K562 (cell line): ENCODE data around the gene GNAI1. TPM values are rescaled to one million over a fixed set of nuclear protein-coding genes. Genes with fewer than 3 reads are reported as not detected.
A peak's percentile ranks its signal among the peaks of the same experiment; 100 is the strongest.

Source experiments
- ATAC-seq: fragments of 200-7000 bp; cut with Tn5 transposase; 3 replicates; pipeline ENCODE4 v1.9.1; 2020; ENCODE audit warnings: moderate library complexity
- BruUV-seq: library from RNA; stranded (reverse); fragments of 400-500 nt; replicated peaks from 2 replicates; lab custom pipeline; 2021; lab: Mats Ljungman, UMichigan
- CTCF ChIA-PET: fragments of 300-600 bp; formaldehyde crosslinking; extraction: SDS; loops from one replicate; lab custom pipeline; 2021; ENCODE audit warnings: low intra/inter-chr PET ratio; lab: Yijun Ruan, JAX
- POLR2A ChIA-PET: fragments of 300-600, 350-650 bp; sonication (Branson Sonifier 250); formaldehyde crosslinking; extraction: SDS; loops from one replicate; lab custom pipeline; 2021; ENCODE audit warnings: antibody characterized with exemption, inconsistent platforms; lab: Yijun Ruan, JAX
- DNase-seq, 4 experiments: peaks; one replicate each; pipeline versions ENCODE4 v3.0.0 to v3.0.0-alpha.2; 2011 to 2018; ENCODE audit warnings: low spot score in 3 of 4, mixed read lengths in 3 of 4; ENCODE audit errors: extremely low read depth in 1 of 4
- FAIRE-seq: peaks from 2 replicates; lab custom pipeline; 2011; peaks lifted over from hg19 to GRCh38; lab: Jason Lieb, UNC
- H2AFZ ChIP-seq: 2 replicates; pipeline ENCODE4 v1.6.0; 2011; ENCODE audit warnings: low read depth, low read length, control low read depth, inconsistent platforms
- H3K27ac ChIP-seq: fragments of 200-600 bp; 3 replicates; pipeline ENCODE4 v1.8.0; 2011; ENCODE audit warnings: low read depth, mild to moderate bottlenecking, control low read depth, inconsistent platforms, low read length, moderate library complexity, mixed read lengths; ENCODE audit errors: extremely low read depth
- H3K27me3 ChIP-seq, 2 experiments: fragments of 300-600 bp in 1 of 2; 2 replicates in 1 of 2; 3 replicates in 1 of 2; pipeline versions ENCODE4 v1.6.0 to v1.8.0; 2011; ENCODE audit warnings: inconsistent platforms in 2 of 2, low read length in 2 of 2, mild to moderate bottlenecking in 1 of 2, mixed read lengths in 1 of 2, moderate library complexity in 1 of 2; ENCODE audit not compliant: control insufficient read depth in 2 of 2, insufficient read depth in 2 of 2
- H3K36me3 ChIP-seq: fragments of 300-600 bp; 3 replicates; pipeline ENCODE4 v1.8.0; 2011; ENCODE audit warnings: mild to moderate bottlenecking, low read length, inconsistent platforms; ENCODE audit not compliant: control insufficient read depth, insufficient read depth
- H3K4me1 ChIP-seq, 2 experiments: fragments of 200-600 bp in 1 of 2; replicated peaks in 1 of 2; 2 replicates in 1 of 2; 3 replicates in 1 of 2; pipeline versions ENCODE4 v1.5.1 to v1.8.0; 2011; ENCODE audit warnings: inconsistent platforms in 2 of 2, low read length in 2 of 2, mild to moderate bottlenecking in 1 of 2, mixed read lengths in 1 of 2, moderate library complexity in 1 of 2; ENCODE audit not compliant: control insufficient read depth in 2 of 2, insufficient read depth in 2 of 2
- H3K4me2 ChIP-seq: 2 replicates; pipeline ENCODE4 v1.6.1; 2011; ENCODE audit warnings: low read length, control low read depth, inconsistent platforms, mixed read lengths; ENCODE audit not compliant: insufficient read depth
- H3K4me3 ChIP-seq: fragments of 200-600 bp; sonication (generic), shearing (Covaris generic); 2 replicates; pipeline ENCODE4 v1.5.1; 2016; ENCODE audit warnings: control low read depth, inconsistent platforms
- H3K79me2 ChIP-seq: fragments of 200-600 bp; 3 replicates; pipeline ENCODE4 v1.8.0; 2011; ENCODE audit warnings: low read length, inconsistent platforms; ENCODE audit not compliant: control insufficient read depth, insufficient read depth
- H3K9ac ChIP-seq, 2 experiments: 2 replicates each; pipeline versions ENCODE4 v1.6.0 to v1.6.1; 2011; ENCODE audit warnings: low read depth in 2 of 2, low read length in 2 of 2, control low read depth in 1 of 2, inconsistent platforms in 1 of 2, mild to moderate bottlenecking in 1 of 2, mixed read lengths in 1 of 2; ENCODE audit not compliant: insufficient read depth in 1 of 2
- H3K9me1 ChIP-seq: one replicate; pipeline ENCODE4 v1.6.0; 2011; ENCODE audit warnings: inconsistent platforms, mild to moderate bottlenecking, low read length, moderate library complexity; ENCODE audit not compliant: control insufficient read depth, insufficient read depth
- H3K9me3 ChIP-seq: replicated peaks from 2 replicates; pipeline ENCODE4 v1.5.1; 2011; ENCODE audit warnings: low read depth, low read length, inconsistent platforms; ENCODE audit not compliant: control insufficient read depth, insufficient read depth
- H4K20me1 ChIP-seq: replicated peaks from 2 replicates; pipeline ENCODE4 v1.6.1; 2011; ENCODE audit warnings: low read length, inconsistent platforms, mixed read lengths; ENCODE audit not compliant: control insufficient read depth, insufficient read depth
- C11orf30 ChIP-seq: fragments of 450-650 bp; IDR thresholded peaks from 2 replicates; pipeline ENCODE4 v1.6.1; 2016; ENCODE audit warnings: low read depth, mild to moderate bottlenecking
- DIDO1 ChIP-seq: fragments of 450-650 bp; IDR thresholded peaks from 2 replicates; pipeline ENCODE4 v1.6.1; 2016; ENCODE audit warnings: low read depth, missing biosample characterization, missing genetic modification characterization
- MAFF ChIP-seq: IDR thresholded peaks from 2 replicates; pipeline ENCODE4 v1.6.1; 2012; ENCODE audit warnings: low read length, improper control_type of control experiment
- MAFG ChIP-seq: fragments of 450-650 bp; conservative IDR thresholded peaks from 2 replicates; pipeline ENCODE4 v1.6.1; 2016; ENCODE audit warnings: missing genetic modification characterization, missing compliant biosample characterization
- MAFK ChIP-seq: IDR thresholded peaks from 2 replicates; pipeline ENCODE4 v1.6.1; 2011; ENCODE audit warnings: low read length, improper control_type of control experiment
- ZNF280B ChIP-seq: fragments of 250-450 bp; sonication (Bioruptor Pico); IDR thresholded peaks from 2 replicates; pipeline ENCODE4 v1.5.1; 2021; ENCODE audit warnings: mild to moderate bottlenecking
- ZNF316 ChIP-seq: fragments of 450-650 bp; IDR thresholded peaks from 2 replicates; pipeline ENCODE4 v1.6.1; 2016
- WGBS: fragments of 100-300 bp; shearing (Covaris generic); methylation state at CpG from one replicate; pipeline ENCODE4 v1.1.6; 2016; ENCODE audit warnings: low coverage, mixed read lengths; ENCODE audit not compliant: insufficient coverage; ENCODE audit errors: missing lambda C conversion rate; 5-methylcytosine and 5-hydroxymethylcytosine counted together
- in situ Hi-C: fragments of 300-500 bp; cut with MboI; formaldehyde crosslinking; loops from 4 replicates; pipeline ENCODE4 v1.15.0; 2018; ENCODE audit warnings: inconsistent platforms, mixed read lengths
- intact Hi-C: fragments of 100-400 bp; cut with micrococcal nuclease; formaldehyde crosslinking; loops from 2 replicates; pipeline ENCODE4 v1.14.2; 2022
- polyA plus RNA-seq, 8 experiments: library from polyadenylated mRNA; depleted of rRNA in 4 of 8; stranded (reverse) in 5 of 8; unstranded in 3 of 8; fragments of >200 nt; fragmentation: Nextera tagmentation in 2 of 8; fragmentation: Illumina TruSeq in 1 of 8; extraction: Ambion mirVana in 2 of 8; extraction: Trizol in 1 of 8; gene quantifications; 2 replicates each; pipeline versions ENCODE4 v1.2.1 to v1.2.3, GENCODE V29; 2011 to 2014; ENCODE audit warnings: inconsistent platforms in 1 of 8, missing spikeins in 1 of 8
- total RNA-seq, 7 experiments: library from RNA; depleted of rRNA in 6 of 7; stranded (reverse); fragments of >200 nt in 6 of 7; fragmentation: Illumina TruSeq in 2 of 7; extraction: Trizol in 2 of 7; gene quantifications; 2 replicates each; pipeline versions ENCODE4 v1.2.1 to v1.2.3, GENCODE V29; 2011 to 2021; ENCODE audit warnings: low replicate concordance in 1 of 7

GNAI1 gene
- total and polyA plus RNA-seq, 9 of the 15 experiments (the other 6 are each of a cell fraction or from before 2014, with no cell fraction given), result 0.03 to 0.13 (median 0.08) TPM; not detected in 6

DNA sequence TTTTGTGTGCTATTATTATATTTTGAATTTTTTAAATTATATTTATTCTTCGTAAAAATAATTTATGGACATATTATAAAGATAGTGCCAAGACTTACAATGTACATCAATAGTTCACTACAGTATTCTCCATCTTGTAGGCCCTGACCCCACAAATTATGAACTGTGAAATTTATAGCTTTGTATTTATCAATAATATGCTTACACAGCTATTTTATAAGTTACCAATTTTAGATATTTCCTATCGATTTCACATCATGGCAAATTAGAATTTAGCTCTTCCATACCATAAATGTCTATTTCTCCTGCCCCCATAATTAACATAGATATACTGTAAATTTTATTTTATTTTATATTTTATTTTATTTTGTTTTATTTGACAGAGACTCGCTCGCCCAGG is 34.4 kb upstream of the GNAI1 start:
- no TSS peak for BruUV-seq
- FAIRE-seq, result no peak

More for the DNA sequence above, 34.4 kb upstream of the GNAI1 start:
- ChIA-PET CTCF (no interaction called here), POLR2A (no interaction called here)
- no peaks in the 10 kb centered on the region for H3K27me3 ChIP-seq
- H3K27ac ChIP-seq, result no peak overlapping the region
- in situ Hi-C loops, result no loop called here
- intact Hi-C loops, result no loop called here
- H3K4me2 ChIP-seq, result no peak overlapping the region
- H3K4me1 ChIP-seq, result no peaks in the 10 kb centered on the region
- WGBS, result 2% methylated on average over 4 of the region's 4 CpGs
- no peaks in the 10 kb centered on the region for H4K20me1 ChIP-seq
- ATAC-seq (no peak), DNase-seq (no peak)
- peak; percentile 79 for TF ChIP-seq MAFK
- peak; percentile 71 for TF ChIP-seq MAFG (tag)
- TF ChIP-seq DIDO1 (tag), result no peak
- peak; percentile 69 for TF ChIP-seq C11orf30
- peak; percentile 79 for TF ChIP-seq MAFF
- peak; percentile 88 for TF ChIP-seq ZNF316
- TF ChIP-seq ZNF280B, result no peak
- no peak overlapping the region for H2AFZ ChIP-seq
- H3K79me2 ChIP-seq, result no peaks in the 10 kb centered on the region
- no peak overlapping the region for H3K9ac ChIP-seq
- H3K9me1 ChIP-seq, result no peaks in the 10 kb centered on the region
- no peaks in the 10 kb centered on the region for H3K9me3 ChIP-seq
- no peak overlapping the region for H3K4me3 ChIP-seq
- no peaks in the 10 kb centered on the region for H3K36me3 ChIP-seq
